ENCODE measurements around the gene RAD51B. TPM values are rescaled to one million over a fixed set of nuclear protein-coding genes. Genes with fewer than 3 reads are reported as not detected.
A peak's percentile ranks its signal among the peaks of the same experiment; 100 is the strongest.

Gene RAD51B
- total RNA-seq, 1 experiment from 2014 or later = 10.8 TPM

- DNase-seq (no peak), ATAC-seq (no peak)
- H3K4me3 ChIP-seq (ENCODE audit: low read length) = no peak overlapping the region
- TF ChIP-seq EZH2phosphoT487 (IDR thresholded peaks at IDR 0.05; ENCODE audit: borderline replicate concordance, low read length) (no peak), CTCF (conservative IDR thresholded peaks at IDR 0.05; ENCODE audit: low read depth, low read length) (no peak), EZH2 (IDR thresholded peaks at IDR 0.05; ENCODE audit: low read length, unreplicated experiment) (no peak)
- intact Hi-C loops (cut with micrococcal nuclease) = no loop called here
- no peaks in the 10 kb centered on the region for H3K36me3 ChIP-seq (ENCODE audit: low read depth, low read length)
- ChIA-PET CTCF (no interaction called here), POLR2A (ENCODE audit: unreplicated experiment) (no interaction called here)
- no TSS peak for BruUV-seq (replicated peaks)
- H3K9me3 ChIP-seq (ENCODE audit: low read length) = no peaks in the 10 kb centered on the region
- H3K4me2 ChIP-seq (ENCODE audit: low read length) = no peak overlapping the region
- no peaks in the 10 kb centered on the region for H3K9me2 ChIP-seq (replicated peaks; ENCODE audit: low read length)
- H2AFZ ChIP-seq (ENCODE audit: low read length) = no peak overlapping the region
- H3K79me2 ChIP-seq (ENCODE audit: low read length) = no peaks in the 10 kb centered on the region
- no peaks in the 10 kb centered on the region for H3K27me3 ChIP-seq (ENCODE audit: low read length)
- peak overlapping the region; percentile 79; the same call in 1 of the 2 replicates for H3K27ac ChIP-seq (ENCODE audit: low read length)
- H3K4me1 ChIP-seq (ENCODE audit: insufficient read depth, low read length) = peaks cover 44% of the 10 kb centered on the region
- H3K9ac ChIP-seq (ENCODE audit: low read length) = no peak overlapping the region
- H4K20me1 ChIP-seq (ENCODE audit: low read length) = no peaks in the 10 kb centered on the region
- H3F3A ChIP-seq (ENCODE audit: low read length, unreplicated experiment) = peaks cover 9% of the 10 kb centered on the region
These were observed 594.5 kb downstream of the RAD51B start for GRCh38 chr14:68414121-68414520.

- H4K20me1 ChIP-seq (ENCODE audit: low read length) = no peaks in the 10 kb centered on the region
- ATAC-seq (no peak), DNase-seq (no peak)
- H3F3A ChIP-seq (ENCODE audit: low read length, unreplicated experiment) = peaks cover 9% of the 10 kb centered on the region
- no peaks in the 10 kb centered on the region for H3K9me2 ChIP-seq (replicated peaks; ENCODE audit: low read length)
- H3K9ac ChIP-seq (ENCODE audit: low read length) = no peak overlapping the region
- H3K9me3 ChIP-seq (ENCODE audit: low read length) = no peaks in the 10 kb centered on the region
- no peak overlapping the region for H2AFZ ChIP-seq (ENCODE audit: low read length)
- H3K4me1 ChIP-seq (ENCODE audit: insufficient read depth, low read length) = peaks cover 40% of the 10 kb centered on the region
- no peaks in the 10 kb centered on the region for H3K27me3 ChIP-seq (ENCODE audit: low read length)
- no peak overlapping the region for H3K4me3 ChIP-seq (ENCODE audit: low read length)
- no peaks in the 10 kb centered on the region for H3K79me2 ChIP-seq (ENCODE audit: low read length)
- intact Hi-C loops (cut with micrococcal nuclease) = no loop called here
- no peak overlapping the region for H3K4me2 ChIP-seq (ENCODE audit: low read length)
- TF ChIP-seq EZH2phosphoT487 (IDR thresholded peaks at IDR 0.05; ENCODE audit: borderline replicate concordance, low read length) = no peak
- no peak for TF ChIP-seq EZH2 (IDR thresholded peaks at IDR 0.05; ENCODE audit: low read length, unreplicated experiment)
- TF ChIP-seq CTCF (conservative IDR thresholded peaks at IDR 0.05; ENCODE audit: low read depth, low read length) = no peak
- CTCF ChIA-PET = interaction anchor here (0.6 kb wide), 1 partner anchor 117 kb away, joined by 4 read pairs; no protein-coding TSS in a partner anchor
- no TSS peak for BruUV-seq (replicated peaks)
- no peaks in the 10 kb centered on the region for H3K36me3 ChIP-seq (ENCODE audit: low read depth, low read length)
- POLR2A ChIA-PET (ENCODE audit: unreplicated experiment) = no interaction called here
- no peak overlapping the region for H3K27ac ChIP-seq (ENCODE audit: low read length)
These were observed 596.6 kb downstream of the RAD51B start for GRCh38 chr14:68416171-68416570.

GRCh38 chr14:68417009-68417650 is 597.6 kb downstream of the RAD51B start:
- Histone ChIP-seq H3K4me3 (ENCODE audit: low read length) (no peak overlapping the region), H3F3A (ENCODE audit: low read length, unreplicated experiment) (peaks cover 6% of the 10 kb centered on the region), H3K36me3 (ENCODE audit: low read depth, low read length) (no peaks in the 10 kb centered on the region), H2AFZ (ENCODE audit: low read length) (no peak overlapping the region), H3K9ac (ENCODE audit: low read length) (no peak overlapping the region), H3K79me2 (ENCODE audit: low read length) (no peaks in the 10 kb centered on the region), H3K27ac (ENCODE audit: low read length) (no peak overlapping the region), H3K9me2 (replicated peaks; ENCODE audit: low read length) (no peaks in the 10 kb centered on the region), H3K9me3 (ENCODE audit: low read length) (no peaks in the 10 kb centered on the region), H3K4me1 (ENCODE audit: insufficient read depth, low read length) (peaks cover 34% of the 10 kb centered on the region), H3K4me2 (ENCODE audit: low read length) (no peak overlapping the region), H3K27me3 (ENCODE audit: low read length) (no peaks in the 10 kb centered on the region), H4K20me1 (ENCODE audit: low read length) (no peaks in the 10 kb centered on the region)
- ChIA-PET CTCF (interaction anchor here (0.6 kb wide), 1 partner anchor 116 kb away, joined by 4 read pairs; no protein-coding TSS in a partner anchor), POLR2A (ENCODE audit: unreplicated experiment) (no interaction called here)
- TF ChIP-seq CTCF (conservative IDR thresholded peaks at IDR 0.05; ENCODE audit: low read depth, low read length) (no peak), EZH2phosphoT487 (IDR thresholded peaks at IDR 0.05; ENCODE audit: borderline replicate concordance, low read length) (no peak), EZH2 (IDR thresholded peaks at IDR 0.05; ENCODE audit: low read length, unreplicated experiment) (no peak)
- ATAC-seq (no peak), DNase-seq (no peak)
- intact Hi-C loops (cut with micrococcal nuclease) = no loop called here
- BruUV-seq (replicated peaks) = no TSS peak

All from PC-3 (cell line).